HG03565 (cell line): ENCODE data around the gene LDLRAD4.
A peak's percentile ranks its signal among the peaks of the same experiment; 100 is the strongest.

Source experiments
- ATAC-seq: cut with Tn5 transposase; IDR thresholded peaks from one replicate; pipeline ENCODE4 v1.9.1; 2021; ENCODE audit warnings: mild to moderate bottlenecking, moderate library complexity; ENCODE audit not compliant: unreplicated experiment

Gene LDLRAD4

GRCh38 chr18:13380691-13381070 lies 162.1 kb downstream of the LDLRAD4 start:
- ATAC-seq = no peak

- no peak for ATAC-seq
These were observed 162.8 kb downstream of the LDLRAD4 start for GRCh38 chr18:13381331-13381730.

GRCh38 chr18:13381944-13382365 lies 163.4 kb downstream of the LDLRAD4 start:
- ATAC-seq = peak; percentile 41

- peak; percentile 15 for ATAC-seq
These were observed 163.9 kb downstream of the LDLRAD4 start for GRCh38 chr18:13382366-13382953.

GRCh38 chr18:13382954-13383827 lies 164.6 kb downstream of the LDLRAD4 start:
- no peak for ATAC-seq

- no peak for ATAC-seq
These were observed 168.6 kb downstream of the LDLRAD4 start for GRCh38 chr18:13386891-13387801.

GRCh38 chr18:13387855-13388548 lies 169.4 kb downstream of the LDLRAD4 start:
- no peak for ATAC-seq

- ATAC-seq = no peak
These were observed 170.3 kb downstream of the LDLRAD4 start for GRCh38 chr18:13388586-13389490.

- ATAC-seq = no peak
These were observed 171.1 kb downstream of the LDLRAD4 start for GRCh38 chr18:13389491-13390131.

GRCh38 chr18:13390196-13390595 lies 171.6 kb downstream of the LDLRAD4 start:
- no peak for ATAC-seq

GRCh38 chr18:13390711-13391110 lies 172.2 kb downstream of the LDLRAD4 start:
- no peak for ATAC-seq

- no peak for ATAC-seq
These were observed 173.6 kb downstream of the LDLRAD4 start for GRCh38 chr18:13392029-13392750.

GRCh38 chr18:13392899-13393298 lies 174.3 kb downstream of the LDLRAD4 start:
- no peak for ATAC-seq

GRCh38 chr18:13393338-13393737 lies 174.8 kb downstream of the LDLRAD4 start:
- ATAC-seq = no peak

- no peak for ATAC-seq
These were observed 176.2 kb downstream of the LDLRAD4 start for GRCh38 chr18:13394801-13395200.

- ATAC-seq = no peak
These were observed 177.0 kb downstream of the LDLRAD4 start for GRCh38 chr18:13395577-13395976.

GRCh38 chr18:13397504-13398163 lies 179.1 kb downstream of the LDLRAD4 start:
- ATAC-seq = no peak

- ATAC-seq = no peak
These were observed 180.1 kb downstream of the LDLRAD4 start for GRCh38 chr18:13398631-13399030.
